ENCODE data around the gene CLN3.

DNA sequence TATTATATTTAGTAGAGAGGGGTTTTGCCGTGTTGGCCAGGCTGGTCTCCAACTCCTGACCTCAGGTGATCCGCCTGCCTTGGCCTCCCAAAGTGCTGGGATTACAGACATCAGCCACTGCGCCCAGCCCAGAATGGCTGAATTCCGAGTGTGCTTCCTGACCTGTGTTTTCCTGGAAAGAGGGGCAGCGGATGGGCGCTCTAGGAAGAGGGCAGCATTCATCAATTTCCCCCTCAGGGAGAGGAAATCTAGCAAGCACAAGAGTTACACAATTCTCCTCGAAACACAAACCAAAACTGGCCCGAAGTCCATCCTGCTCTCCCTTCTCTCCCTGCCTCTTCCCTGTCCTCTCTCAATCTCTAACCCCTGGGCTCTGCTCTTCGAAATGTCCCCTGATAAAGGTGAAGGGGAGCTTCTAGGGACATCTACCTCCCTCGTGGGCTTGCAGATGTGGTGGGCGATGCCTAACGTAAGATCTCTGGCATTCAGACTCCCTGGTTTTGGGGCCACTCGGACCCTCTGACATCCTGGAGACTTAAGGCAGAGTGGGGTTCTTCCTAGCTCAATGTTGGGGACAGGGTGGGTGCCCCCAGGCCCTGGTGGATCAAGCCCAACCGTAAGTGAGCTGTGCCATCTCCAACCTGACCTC is 13.7 kb upstream of the CLN3 start:
- TF ChIP-seq POLR2A (IDR thresholded peaks at IDR 0.05) (no peak), POLR2AphosphoS5 (IDR thresholded peaks at IDR 0.05) (peak in 1 of 3 donors; percentile 10)
- TF ChIP-seq, protein P1, sequence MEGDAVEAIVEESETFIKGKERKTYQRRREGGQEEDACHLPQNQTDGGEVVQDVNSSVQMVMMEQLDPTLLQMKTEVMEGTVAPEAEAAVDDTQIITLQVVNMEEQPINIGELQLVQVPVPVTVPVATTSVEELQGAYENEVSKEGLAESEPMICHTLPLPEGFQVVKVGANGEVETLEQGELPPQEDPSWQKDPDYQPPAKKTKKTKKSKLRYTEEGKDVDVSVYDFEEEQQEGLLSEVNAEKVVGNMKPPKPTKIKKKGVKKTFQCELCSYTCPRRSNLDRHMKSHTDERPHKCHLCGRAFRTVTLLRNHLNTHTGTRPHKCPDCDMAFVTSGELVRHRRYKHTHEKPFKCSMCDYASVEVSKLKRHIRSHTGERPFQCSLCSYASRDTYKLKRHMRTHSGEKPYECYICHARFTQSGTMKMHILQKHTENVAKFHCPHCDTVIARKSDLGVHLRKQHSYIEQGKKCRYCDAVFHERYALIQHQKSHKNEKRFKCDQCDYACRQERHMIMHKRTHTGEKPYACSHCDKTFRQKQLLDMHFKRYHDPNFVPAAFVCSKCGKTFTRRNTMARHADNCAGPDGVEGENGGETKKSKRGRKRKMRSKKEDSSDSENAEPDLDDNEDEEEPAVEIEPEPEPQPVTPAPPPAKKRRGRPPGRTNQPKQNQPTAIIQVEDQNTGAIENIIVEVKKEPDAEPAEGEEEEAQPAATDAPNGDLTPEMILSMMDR (IDR thresholded peaks at IDR 0.05 in 8 of 11, conservative IDR thresholded peaks at IDR 0.05 in 3 of 11), result no peak
